ENCODE data around the gene SUGCT. TPM values are rescaled to one million over a fixed set of nuclear protein-coding genes. Genes with fewer than 3 reads are reported as not detected.
"Not testable (repeated sequence)": the region's sequence is repeated elsewhere in the genome, so short reads cannot be mapped to it uniquely, and the experiment has no call there.

The SUGCT gene
- total RNA-seq, 3 donors from 2014 or later, result 2.3 to 4.5 (median 4.0) TPM

DNA sequence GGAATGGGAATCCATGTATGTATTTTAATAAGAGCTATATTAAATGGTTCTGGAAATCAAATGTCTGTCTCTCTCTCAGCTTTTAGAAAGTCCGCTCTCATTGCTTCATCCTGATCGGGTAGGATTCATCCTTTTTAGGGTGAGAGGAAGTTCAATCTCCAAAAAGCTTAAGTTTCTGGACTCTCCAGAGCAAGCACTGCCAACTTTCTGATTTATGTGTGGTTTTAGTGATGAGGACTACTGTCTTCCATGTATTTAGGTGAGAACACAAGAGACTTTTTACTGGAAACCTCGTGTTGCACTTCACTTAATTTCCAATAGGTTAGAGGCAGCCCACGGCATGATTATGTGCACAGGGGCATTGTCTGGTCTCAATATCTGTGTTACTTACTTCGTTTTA, 267.9 kb downstream of the SUGCT start:
- DNase-seq (ENCODE audit: low spot score in 2 of 2), result no peak
- Histone ChIP-seq H3K27ac (no peak overlapping the region), H3K4me3 (no peak overlapping the region), H3K9me3 (peaks cover 0 to 2% of the 10 kb centered on the region in 2 donors), H3K27me3 (no peaks in the 10 kb centered on the region), H3K4me1 (no peaks in the 10 kb centered on the region), H3K36me3 (no peaks in the 10 kb centered on the region)
- TF ChIP-seq POLR2AphosphoS5 (IDR thresholded peaks at IDR 0.05), result no peak
- TF ChIP-seq, protein P1, sequence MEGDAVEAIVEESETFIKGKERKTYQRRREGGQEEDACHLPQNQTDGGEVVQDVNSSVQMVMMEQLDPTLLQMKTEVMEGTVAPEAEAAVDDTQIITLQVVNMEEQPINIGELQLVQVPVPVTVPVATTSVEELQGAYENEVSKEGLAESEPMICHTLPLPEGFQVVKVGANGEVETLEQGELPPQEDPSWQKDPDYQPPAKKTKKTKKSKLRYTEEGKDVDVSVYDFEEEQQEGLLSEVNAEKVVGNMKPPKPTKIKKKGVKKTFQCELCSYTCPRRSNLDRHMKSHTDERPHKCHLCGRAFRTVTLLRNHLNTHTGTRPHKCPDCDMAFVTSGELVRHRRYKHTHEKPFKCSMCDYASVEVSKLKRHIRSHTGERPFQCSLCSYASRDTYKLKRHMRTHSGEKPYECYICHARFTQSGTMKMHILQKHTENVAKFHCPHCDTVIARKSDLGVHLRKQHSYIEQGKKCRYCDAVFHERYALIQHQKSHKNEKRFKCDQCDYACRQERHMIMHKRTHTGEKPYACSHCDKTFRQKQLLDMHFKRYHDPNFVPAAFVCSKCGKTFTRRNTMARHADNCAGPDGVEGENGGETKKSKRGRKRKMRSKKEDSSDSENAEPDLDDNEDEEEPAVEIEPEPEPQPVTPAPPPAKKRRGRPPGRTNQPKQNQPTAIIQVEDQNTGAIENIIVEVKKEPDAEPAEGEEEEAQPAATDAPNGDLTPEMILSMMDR (IDR thresholded peaks at IDR 0.05), result no peak
- intact Hi-C loops (cut with DNase I; ENCODE audit: low total_unique reads), result no loop called here

GRCh38 chr7:40403703-40404476, 269.1 kb downstream of the SUGCT start:
- H3K4me3 ChIP-seq, result no peak overlapping the region
- intact Hi-C loops (cut with DNase I; ENCODE audit: low total_unique reads), result no loop called here
- peaks cover 0 to 2% of the 10 kb centered on the region in 2 donors for H3K9me3 ChIP-seq

GRCh38 chr7:40405991-40406390, 271.2 kb downstream of the SUGCT start:
- Histone ChIP-seq H3K9me3 (peaks cover 0 to 2% of the 10 kb centered on the region in 2 donors), H3K36me3 (no peaks in the 10 kb centered on the region), H3K27ac (no peak overlapping the region), H3K4me3 (no peak overlapping the region), H3K4me1 (no peaks in the 10 kb centered on the region), H3K27me3 (no peaks in the 10 kb centered on the region)
- DNase-seq (ENCODE audit: low spot score in 2 of 2), result no peak
- intact Hi-C loops (cut with DNase I; ENCODE audit: low total_unique reads), result no loop called here
- TF ChIP-seq, protein P1 (IDR thresholded peaks at IDR 0.05), result no peak
- TF ChIP-seq POLR2A (IDR thresholded peaks at IDR 0.05), result no peak

More at GRCh38 chr7:40403703-40404476, 269.1 kb downstream of the SUGCT start:
- Histone ChIP-seq H3K36me3 (no peaks in the 10 kb centered on the region), H3K4me1 (no peaks in the 10 kb centered on the region), H3K27ac (no peak overlapping the region), H3K27me3 (no peaks in the 10 kb centered on the region)
- DNase-seq (ENCODE audit: low spot score in 2 of 2), result no peak
- no peak for TF ChIP-seq POLR2AphosphoS5 (IDR thresholded peaks at IDR 0.05)

- DNase-seq (ENCODE audit: low spot score in 2 of 2), result no peak
- TF ChIP-seq, protein P1 (IDR thresholded peaks at IDR 0.05), result no peak
- TF ChIP-seq POLR2A (IDR thresholded peaks at IDR 0.05) (no peak), POLR2AphosphoS5 (IDR thresholded peaks at IDR 0.05) (no peak)
- H3K4me1 ChIP-seq, result no peaks in the 10 kb centered on the region
- no peak overlapping the region for H3K27ac ChIP-seq
- intact Hi-C loops (cut with DNase I; ENCODE audit: low total_unique reads), result no loop called here
- no peaks in the 10 kb centered on the region for H3K36me3 ChIP-seq
- no peak overlapping the region for H3K4me3 ChIP-seq
- no peaks in the 10 kb centered on the region for H3K27me3 ChIP-seq
- H3K9me3 ChIP-seq, result no peaks in the 10 kb centered on the region
These were observed 277.5 kb downstream of the SUGCT start for GRCh38 chr7:40412323-40412722.

DNA sequence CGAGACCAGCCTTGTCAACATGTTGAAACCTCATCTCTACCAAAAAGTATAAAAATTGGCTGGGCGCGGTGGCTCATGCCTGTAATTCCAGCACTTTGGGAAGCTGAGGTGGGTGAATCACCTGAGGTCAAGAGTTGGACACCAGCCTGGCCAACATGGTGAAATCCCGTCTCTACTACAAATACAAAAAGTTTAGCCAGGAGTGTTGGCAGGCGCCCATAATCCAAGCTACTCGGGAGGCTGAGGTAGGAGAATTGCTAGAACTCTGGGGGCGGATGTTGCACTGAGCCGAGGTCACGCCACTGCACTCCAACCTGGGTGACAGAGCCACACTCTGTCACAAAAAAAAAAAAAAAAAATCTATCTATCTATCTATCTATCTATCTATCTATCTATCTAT, 279.9 kb downstream of the SUGCT start:
- H3K27ac ChIP-seq; H3K27me3 ChIP-seq; H3K9me3 ChIP-seq; DNase-seq (ENCODE audit: low spot score in 2 of 2); intact Hi-C loops (cut with DNase I; ENCODE audit: low total_unique reads); H3K4me1 ChIP-seq; H3K4me3 ChIP-seq; H3K36me3 ChIP-seq: not testable (repeated sequence)

- Histone ChIP-seq H3K27ac (no peak overlapping the region), H3K9me3 (no peaks in the 10 kb centered on the region), H3K27me3 (no peaks in the 10 kb centered on the region), H3K4me1 (no peaks in the 10 kb centered on the region), H3K36me3 (no peaks in the 10 kb centered on the region), H3K4me3 (no peak overlapping the region)
- intact Hi-C loops (cut with DNase I; ENCODE audit: low total_unique reads), result no loop called here
- TF ChIP-seq, protein P1 (IDR thresholded peaks at IDR 0.05), result no peak
- TF ChIP-seq POLR2A (IDR thresholded peaks at IDR 0.05) (no peak), POLR2AphosphoS5 (IDR thresholded peaks at IDR 0.05) (no peak)
- no peak for DNase-seq (ENCODE audit: low spot score in 2 of 2)
These were observed 283.6 kb downstream of the SUGCT start for GRCh38 chr7:40418448-40418847.
